GM18951 (cell line): Measurements from ENCODE around the gene UBR4.

Experiments used
- POLR2A ChIP-seq: IDR thresholded peaks from 4 replicates; pipeline ENCODE4 v1.6.1; 2011; ENCODE audit warnings: mild to moderate bottlenecking; ENCODE audit not compliant: insufficient read length, insufficient read depth; ENCODE audit errors: extremely low read depth
- in situ Hi-C: fragments of 300-500 bp; cut with MboI; formaldehyde crosslinking; loops from one replicate; pipeline ENCODE4 v1.12.0; 2022; ENCODE audit warnings: low sequenced_read_pairs, mixed read lengths, inconsistent platforms; ENCODE audit not compliant: unreplicated experiment

The UBR4 gene

DNA sequence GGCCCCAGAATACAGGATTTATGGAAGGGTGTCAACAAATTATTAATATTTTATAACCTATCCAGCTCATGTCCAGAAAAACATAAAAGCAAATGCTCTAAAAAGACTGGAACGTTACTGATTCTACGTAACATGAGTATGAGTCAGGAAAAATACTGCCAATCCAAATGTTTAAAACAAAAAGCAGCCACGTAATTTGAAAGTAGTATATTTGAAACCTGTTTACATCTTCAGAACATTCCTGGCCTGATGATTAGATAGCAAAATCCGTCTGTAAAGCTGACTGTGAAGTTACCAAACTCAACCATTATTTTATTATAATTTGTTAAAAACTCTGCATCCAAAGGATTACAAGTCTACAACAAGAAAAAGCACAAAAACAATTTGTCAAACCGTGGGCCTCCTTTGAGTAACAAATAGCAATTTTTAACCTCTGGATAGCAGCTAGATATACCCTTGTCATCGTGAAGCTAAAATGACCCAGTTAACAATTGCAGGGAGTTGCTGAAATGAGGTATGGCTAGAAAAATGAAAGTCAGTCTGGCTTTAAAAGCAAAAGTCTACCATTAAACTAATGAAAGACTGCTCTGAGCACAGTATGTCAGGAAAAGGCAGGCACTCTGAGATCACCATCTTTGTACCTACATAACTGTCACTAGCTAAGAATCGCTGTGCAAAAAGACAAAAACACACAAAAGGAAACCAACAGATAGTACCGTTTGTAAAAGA, 1.2 kb downstream of the UBR4 start:
- in situ Hi-C loops, result no loop called here
- no peak for TF ChIP-seq POLR2A

DNA sequence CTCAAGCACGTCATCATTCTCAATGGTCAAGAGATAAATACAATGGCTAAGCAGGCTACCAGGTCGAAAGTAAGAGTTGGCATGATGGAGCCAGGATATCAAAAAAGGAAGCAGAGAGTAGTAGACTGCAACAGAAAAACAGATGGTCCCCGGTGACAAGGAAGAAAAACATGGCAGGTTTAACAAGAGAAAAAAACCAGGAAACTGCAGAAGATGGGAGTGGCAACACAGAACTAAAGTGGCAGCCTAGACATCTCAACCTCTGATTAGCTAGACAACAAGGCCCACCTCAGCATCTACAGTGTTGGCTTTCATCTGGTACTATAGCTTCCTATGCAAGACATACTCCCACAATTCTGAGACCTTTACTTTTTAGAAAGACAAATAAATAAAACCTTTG, 3.1 kb downstream of the UBR4 start:
- in situ Hi-C loops, result no loop called here
- TF ChIP-seq POLR2A, result no peak

DNA sequence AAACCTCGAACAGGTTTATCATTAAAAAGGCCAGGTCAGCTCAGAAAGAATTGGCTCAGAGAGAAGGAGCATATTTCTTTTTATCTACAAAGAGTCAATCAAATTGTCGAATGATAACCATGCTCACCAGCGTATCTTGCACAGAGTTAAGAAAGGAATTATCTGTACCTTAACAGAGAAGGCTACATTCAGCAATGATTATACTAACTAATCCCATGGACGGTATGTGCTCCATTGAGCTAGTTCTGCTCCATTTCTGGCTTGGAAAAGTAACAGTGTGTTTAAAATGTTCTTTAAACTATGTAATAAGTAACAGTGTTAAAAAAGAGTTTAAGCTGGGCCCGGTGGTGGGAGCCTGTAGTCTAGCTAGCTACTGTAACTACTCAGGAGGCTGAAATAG, 4.2 kb downstream of the UBR4 start:
- in situ Hi-C loops, result no loop called here
- TF ChIP-seq POLR2A, result no peak

DNA sequence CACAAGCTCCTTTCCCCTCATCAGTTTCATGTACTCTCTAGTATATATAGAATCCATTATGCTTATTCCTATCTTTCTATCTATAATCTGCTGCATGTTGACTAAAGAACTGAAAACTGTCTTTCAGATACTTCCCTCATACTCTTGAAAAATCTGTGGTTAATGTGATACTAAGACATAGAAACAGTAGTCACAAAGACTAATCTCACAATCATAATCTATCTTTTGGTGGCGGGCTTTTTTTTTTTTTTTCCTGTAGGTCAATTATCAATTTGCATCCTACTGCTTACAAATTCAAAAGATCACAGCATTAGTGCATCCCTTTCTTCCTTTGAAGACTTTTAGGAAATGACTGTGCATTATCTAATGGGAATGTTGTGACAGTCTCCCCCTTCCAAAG, 4.7 kb downstream of the UBR4 start:
- TF ChIP-seq POLR2A, result no peak
- in situ Hi-C loops, result no loop called here

DNA sequence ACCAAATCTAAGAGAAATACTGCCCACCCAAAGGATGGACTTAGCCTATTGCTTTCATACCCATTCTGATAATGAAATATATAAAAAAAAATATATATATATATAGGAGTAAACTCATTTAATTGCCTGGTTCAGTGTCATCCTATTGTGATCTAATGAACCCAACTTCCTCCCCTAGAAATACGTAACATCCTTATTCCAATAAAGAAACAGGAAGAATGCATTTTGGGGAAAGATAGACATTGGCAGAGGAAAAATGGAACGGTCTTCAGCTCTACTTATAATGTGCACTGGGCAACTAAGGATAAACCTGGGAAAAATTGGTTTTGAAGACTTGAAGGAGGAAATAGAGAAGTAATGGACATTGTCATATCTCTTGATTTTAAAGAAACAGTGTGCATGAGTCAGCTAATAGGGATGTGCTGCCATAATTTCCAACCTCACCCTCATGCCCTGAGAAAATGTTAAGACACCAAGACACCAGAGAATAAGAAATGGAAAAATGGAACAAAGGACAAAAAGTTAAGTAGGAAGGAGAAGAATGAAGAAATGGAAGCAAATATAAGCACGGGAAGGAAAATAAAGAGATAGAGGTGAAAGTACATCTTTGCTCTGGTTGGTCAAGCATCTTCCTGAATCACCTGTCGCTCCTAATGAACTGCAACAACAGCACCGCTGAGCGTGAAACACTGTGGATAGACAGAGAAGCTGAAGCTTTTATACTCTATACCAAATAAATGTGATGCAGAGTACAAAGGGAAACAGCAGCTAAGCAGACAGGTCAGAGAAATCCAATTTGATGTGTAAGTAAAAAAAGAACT, 5.4 kb downstream of the UBR4 start:
- no peak for TF ChIP-seq POLR2A

DNA sequence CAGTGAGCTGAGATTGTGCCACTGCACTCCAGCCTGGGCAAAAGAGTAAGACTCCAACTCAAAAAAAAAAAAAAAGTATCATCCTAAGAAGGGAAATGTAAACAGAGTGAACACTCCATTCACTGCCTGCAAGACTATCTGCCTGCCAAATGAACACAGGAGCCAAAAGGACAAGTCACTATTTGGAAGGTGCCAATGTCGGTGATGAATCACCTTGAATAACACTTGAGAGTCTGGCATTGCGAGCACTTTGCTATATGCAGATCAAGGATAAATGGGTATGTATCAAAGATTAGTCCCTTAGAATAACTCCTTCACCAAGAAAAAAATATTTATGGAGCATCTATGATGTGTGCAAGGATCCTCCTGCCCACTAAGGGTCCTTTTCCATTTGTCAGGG, 6.6 kb downstream of the UBR4 start:
- in situ Hi-C loops, result no loop called here
- no peak for TF ChIP-seq POLR2A

More for the DNA sequence above, 5.4 kb downstream of the UBR4 start:
- in situ Hi-C loops, result no loop called here

DNA sequence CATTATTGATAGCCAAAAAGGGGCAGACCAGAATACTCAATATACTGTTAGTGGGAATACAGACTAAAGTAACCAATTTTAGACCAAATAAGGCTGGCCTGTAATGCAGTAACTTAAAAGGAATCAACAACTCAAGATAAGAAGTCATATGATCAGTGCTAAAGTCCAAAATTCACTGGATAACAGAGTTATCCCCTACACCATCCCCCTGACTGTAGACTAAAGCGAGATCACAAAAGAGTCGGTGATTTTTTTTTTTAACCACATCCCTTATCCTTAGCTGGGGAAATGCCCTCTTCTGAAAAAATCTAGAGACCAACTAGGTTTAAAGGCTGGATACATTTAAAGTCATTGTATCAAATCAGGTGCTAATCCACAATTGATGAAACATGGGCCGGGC, 7.7 kb downstream of the UBR4 start:
- no peak for TF ChIP-seq POLR2A
- in situ Hi-C loops, result no loop called here

DNA sequence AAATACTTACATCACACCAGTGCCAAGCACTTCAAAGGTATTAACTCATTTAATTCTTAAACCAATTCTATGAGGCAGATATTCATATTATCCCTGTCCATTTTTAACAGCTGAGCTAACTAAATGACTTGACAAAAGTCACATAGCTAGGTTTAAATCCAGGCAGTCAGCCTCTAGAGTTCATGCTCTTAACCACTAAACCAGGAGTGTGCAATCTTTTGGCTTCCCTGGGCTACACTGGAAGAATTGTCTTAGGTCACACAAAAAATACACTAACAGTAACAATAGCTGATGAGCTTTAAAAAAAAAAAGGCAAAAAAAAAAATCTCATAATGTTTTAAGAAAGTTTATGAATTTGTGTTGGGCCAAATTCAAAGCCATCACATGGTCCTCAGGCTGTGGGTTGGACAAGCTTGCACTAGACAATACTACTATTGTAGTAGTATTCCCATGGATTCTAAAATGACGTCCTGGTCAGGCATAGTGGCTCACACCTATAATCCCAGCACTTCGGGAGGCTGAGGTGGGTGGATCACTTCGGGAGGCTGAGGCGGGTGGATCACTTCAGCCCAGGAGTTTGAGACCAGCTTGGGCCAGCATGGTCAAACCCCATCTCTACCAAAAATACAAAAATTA, 10.0 kb downstream of the UBR4 start:
- TF ChIP-seq POLR2A, result no peak
- in situ Hi-C loops, result no loop called here

DNA sequence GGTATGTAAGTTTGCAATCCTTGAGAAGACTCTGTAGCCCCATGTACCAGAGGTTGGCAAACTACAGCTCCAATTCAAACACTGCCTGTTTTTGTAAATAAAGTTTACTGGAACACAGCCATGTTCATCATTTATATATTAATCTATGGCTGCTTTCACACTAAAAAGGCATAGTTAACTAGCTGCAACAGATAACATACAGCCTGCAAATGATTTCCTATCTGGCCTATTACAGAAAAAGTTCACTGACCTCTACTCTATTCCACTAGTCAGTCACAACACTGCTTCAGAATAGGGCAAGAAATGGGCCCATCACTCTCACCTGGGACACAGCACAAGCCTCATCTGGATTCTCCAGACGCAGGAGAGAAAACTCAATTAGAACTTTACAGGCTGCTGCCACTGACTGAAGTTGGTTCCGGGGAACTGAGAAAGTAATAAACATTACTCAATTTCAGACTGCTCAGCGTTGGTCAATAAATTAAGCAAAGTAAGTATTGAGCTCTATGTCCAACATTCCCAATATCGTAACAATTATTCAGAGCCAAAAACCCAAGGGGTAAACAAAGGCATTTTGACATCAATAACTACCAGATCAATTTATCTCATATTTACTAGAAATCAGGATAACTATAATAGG, 10.6 kb downstream of the UBR4 start:
- TF ChIP-seq POLR2A, result no peak
- in situ Hi-C loops, result no loop called here

DNA sequence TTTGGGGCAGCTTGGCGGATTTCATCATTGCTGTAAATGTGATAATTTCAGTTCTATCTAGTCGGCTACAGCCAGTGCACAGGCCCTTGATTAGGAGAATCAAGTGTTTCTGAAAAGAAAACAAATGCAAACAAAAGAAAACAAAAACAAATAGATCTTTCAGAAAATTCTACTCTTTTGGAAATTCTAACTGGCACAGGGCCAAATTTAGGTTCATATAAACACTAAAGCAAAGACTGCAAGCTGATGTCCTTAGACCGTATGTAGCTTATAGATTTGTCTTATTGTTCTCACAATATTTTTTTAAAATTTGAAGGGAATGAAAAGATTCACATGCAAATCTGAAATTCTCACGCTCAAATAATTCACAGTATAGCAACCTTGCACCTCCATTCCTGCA, 11.2 kb downstream of the UBR4 start:
- in situ Hi-C loops, result no loop called here

DNA sequence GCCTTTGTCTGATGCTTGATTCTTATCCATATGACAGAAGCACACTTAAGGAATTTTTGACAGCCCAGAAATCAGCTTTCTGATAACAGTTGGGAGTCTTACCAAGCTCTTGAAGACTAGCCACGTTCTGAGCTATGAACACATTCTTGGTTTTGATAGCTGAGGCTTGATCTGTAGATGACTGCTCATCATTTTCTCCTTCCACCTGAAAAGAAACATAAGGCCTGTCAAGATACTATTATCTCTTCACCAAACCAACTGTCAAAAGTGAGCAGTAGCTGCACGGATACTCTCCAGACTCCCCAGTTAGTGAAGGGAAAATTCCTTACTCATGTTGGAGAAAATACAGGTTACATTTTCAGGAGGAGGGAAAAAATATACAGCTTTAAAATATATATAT, 12.2 kb downstream of the UBR4 start:
- in situ Hi-C loops, result no loop called here
- TF ChIP-seq POLR2A, result no peak

More for the DNA sequence above, 11.2 kb downstream of the UBR4 start:
- TF ChIP-seq POLR2A, result no peak

DNA sequence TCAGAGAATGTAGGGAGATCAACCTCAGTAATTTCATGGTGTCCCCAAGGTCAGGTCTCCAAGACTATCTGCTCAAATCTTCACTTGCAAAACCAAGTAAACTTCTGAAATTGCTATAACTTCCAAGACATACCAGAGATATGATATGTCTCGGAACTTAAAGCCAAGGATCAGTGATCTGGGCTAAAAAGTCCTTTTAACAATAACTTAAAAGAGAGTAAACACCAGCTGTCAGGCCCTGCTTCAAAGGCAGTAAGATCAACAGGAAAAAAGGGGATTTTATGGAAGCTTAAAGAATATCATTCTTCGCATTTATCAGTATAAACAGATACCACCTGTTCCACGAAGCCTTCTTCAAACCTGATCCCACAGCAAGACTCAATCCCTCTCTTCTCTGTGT, 13.7 kb downstream of the UBR4 start:
- in situ Hi-C loops, result no loop called here
- TF ChIP-seq POLR2A, result no peak

DNA sequence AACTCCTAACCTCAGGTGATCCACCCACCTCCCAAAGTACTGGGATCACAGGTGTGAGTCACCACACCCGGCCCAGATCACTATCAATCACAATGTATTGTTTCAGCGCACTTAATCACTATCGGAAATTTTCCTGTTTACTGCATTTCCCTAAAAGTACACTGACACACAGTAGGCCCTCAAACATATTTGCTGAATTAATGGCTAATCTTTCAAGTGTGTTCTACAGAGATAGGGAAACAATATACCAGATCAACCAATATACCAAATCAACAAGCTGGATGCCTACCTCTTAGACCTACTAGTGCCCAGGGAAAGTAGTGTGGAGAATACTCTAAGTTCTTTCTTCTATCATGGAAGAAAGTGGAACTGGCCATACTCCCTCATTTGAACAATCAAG, 17.1 kb downstream of the UBR4 start:
- no peak for TF ChIP-seq POLR2A

More for the DNA sequence above, 17.1 kb downstream of the UBR4 start:
- in situ Hi-C loops, result no loop called here
